GM18498 (cell line): ENCODE measurements around the gene TMEM163.
"Not testable (repeated sequence)": the region's sequence is repeated elsewhere in the genome, so short reads cannot be mapped to it uniquely, and the experiment has no call there.

Experiments
- ATAC-seq: cut with Tn5 transposase; IDR thresholded peaks from one replicate; pipeline ENCODE4 v1.9.1; 2021; ENCODE audit warnings: mild to moderate bottlenecking, moderate library complexity; ENCODE audit not compliant: unreplicated experiment

Gene TMEM163

DNA sequence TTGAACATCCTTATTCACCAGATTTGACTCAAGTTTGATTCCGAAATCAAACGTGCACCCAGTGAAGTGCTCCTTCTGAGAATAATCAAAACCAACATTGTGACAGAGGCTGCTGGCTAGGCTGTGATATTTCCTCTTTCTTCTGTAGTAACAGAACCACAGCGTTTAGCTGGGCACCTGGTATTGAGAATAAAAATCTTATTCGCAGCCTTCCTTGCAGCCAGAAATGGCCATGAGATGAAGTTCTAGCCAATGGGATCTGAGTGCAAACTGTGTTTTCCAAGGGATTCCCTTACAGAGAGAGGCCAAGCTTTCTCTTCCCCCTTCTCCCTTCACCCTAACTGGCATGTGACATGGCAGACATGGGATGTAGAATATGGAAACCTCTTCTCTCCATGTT is 51.7 kb downstream of the TMEM163 start:
- no peak for ATAC-seq

DNA sequence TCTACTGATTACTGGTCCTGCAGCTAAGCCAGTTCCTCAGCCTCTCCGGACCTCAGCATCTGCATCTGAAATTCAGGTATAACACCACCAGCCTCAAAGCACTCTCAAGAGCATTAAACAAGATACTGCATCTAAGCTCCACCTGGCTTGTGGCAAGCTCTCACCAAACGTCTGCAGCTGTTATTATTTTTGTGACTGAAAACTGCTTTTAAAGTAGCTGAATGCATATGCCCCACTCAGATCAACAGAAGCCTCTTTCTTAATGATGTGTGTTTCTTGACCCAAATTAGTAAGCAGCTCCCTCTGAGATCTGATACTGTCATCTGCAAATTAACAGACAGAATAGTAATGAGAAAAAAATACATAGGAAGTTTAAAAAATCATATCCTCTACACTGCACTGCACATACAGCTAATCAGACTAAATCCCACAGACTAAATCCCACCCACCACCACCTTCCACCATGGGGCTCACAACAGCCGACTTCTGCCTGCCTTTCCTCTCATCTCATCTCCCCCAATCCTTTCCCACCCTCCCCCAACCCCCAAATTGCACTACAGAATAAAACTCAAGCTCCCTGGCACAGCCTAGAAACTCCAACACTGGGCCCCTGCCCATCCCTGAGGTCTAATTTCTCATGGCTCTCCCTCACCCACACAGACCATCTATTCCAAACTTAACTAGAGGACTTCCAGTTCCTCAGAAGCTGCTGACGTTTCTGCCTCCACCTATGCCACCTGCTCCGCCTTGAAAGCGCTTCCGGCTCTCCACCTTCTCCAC is 52.9 kb downstream of the TMEM163 start:
- ATAC-seq, result no peak

DNA sequence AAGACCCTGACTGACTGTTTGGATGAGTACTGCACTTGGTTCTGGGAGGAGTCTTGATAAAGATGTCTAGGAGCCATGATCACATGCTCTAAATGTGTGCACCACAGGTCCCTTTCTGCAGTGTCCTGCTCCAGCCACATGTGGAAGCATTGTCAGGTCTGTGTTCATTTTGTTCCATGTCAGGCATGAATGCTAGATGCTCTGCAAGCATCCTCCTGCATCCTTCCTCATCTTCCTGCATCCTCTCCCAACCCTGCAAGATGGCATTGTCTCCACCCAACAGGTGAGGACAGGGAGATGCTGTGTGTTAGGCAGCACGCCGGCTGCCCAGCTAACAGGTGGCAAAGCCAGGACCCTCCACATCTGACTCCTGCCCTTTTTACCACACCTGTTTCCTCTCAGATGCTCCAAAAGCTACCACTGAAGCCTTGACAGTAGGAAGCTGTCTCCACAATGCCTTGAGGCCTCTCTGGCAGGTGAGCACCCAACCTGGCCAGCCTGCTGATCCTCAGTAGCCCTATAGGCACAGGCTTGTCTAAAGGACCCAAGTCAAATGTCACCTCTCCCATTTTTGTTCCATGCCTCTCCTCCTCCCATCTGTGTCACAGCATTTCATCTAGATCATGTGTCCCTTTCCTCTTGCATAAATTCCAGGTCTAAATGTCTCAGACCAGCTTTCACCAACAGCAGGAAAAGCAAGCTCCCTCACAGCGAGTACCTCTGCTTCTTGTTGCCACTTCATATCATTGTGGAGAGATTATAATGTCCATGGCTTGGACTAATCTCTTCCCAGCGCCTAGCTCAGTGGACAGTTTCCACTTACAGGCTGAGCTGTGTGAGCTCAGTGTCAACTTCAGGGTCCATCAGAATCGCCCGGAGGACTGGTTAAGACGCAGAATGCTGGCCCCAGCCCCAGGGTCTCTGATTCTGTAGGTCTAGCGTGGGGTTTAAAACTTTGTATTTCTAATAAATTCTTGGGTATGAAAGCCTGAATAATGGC is 55.0 kb downstream of the TMEM163 start:
- no peak for ATAC-seq

DNA sequence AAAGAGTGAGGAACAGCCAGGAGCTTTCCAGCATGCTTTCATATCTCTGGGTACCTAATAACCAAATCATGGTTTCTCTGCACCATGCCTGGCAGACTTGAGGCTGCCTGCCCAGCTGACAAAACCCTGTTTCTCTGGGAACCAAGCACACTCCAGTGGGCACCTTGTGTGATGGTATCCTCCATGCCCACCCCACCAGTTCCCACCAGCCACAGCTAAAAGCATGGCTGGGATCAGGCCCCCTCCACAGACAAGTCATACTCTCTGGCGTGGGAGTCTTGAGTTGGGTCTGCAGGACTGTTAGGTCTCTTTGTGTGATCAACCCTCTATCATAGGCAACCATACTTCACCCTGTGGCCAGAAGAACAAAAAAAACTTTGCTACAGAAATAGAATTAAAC is 56.0 kb downstream of the TMEM163 start:
- ATAC-seq, result no peak

DNA sequence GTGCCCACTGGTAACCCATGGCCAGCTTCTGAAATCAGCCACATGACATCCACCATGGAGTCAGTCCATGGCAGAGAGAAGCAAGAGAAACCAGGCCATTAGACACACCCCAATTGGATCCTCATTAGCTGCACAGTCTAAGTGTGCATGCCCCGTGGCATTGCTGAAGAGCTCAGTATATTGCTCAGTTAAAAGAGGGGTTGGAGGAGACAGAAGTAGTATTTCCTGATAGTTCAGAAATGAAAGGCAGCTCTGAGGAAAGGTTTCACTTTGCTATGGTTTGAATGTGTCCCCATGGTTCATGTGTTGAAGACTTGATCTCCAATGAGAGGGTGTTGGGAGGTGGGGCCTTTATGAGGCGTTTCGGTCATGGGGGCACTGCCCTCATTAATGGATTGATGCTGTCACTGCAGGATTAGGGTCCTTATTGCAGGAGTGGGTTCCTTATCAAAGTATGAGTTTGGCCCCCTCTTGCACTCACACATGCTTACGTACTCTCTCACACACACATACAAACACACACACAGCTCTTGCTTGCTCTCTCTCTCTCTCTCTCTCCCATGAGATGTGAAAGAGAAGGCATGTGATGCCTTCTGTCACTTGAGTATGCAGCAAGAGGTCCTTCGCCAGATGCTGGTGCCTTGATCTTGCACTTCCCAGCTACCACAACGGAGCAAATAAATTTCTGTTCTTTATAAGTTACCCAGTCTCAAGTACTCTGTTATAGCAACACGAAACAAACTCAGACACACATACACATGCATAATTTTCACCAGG is 58.0 kb downstream of the TMEM163 start:
- ATAC-seq, result no peak

DNA sequence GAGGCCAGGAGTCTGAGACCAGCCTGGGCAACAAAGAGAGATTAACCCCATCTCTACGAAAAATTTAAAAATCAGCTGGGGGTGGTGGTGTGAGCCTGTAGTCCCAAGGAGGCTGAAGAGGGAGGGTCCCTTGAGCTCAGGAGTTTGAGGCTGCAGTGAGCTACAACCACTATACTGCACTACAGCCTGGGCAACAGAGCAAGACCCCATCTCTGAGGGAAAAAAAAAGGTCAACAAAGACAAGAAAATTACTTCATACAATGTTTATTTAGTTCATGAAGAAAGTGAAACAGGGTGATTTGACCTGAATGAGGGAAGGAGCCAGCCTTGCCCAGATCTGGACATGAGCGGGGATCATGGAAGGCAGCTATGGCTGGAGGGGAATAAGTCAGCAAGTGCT is 59.1 kb downstream of the TMEM163 start:
- no peak for ATAC-seq

DNA sequence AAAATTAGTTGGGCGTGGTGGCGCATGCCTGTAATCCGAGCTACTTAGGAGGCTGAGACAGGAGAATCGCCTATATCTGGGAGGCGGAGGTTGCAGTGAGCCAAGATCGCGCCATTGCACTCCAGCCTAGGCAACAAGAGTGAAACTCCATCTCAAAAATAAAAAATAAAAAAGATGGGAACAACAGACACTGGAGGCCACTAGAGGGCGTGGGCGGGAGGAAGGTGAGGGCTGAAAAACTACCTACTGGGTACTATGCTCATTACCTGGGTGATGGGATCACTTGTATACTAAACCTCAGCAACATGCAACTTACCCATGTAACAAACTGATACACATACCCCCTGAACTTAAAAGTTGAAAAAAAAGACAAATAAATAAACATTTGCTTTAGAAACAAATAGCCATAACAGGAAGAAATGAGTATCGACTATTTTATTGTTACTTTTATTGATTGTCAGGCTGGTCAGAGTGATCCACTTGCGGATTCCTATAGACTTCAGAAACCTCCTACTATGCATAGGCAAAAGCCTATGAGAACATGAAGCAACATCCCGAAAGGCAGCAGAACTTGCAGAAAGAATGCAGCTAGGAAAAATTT is 61.0 kb downstream of the TMEM163 start:
- no peak for ATAC-seq

DNA sequence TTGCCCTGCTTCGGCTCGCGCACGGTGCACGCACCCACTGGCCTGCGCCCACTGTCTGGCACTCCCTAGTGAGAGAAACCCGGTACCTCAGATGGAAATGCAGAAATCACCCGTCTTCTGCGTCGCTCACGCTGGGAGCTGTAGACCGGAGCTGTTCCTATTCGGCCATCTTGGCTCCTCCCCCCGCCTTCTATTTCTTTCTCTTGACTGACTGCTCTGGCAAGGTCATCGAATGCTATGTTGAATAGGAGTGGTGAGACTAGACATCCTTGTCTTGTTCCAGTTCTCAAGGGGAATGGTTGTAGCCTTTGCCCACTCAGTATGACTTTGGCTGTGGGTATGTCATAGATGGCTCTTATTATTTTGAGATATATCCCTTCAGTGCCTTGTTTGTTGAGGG is 62.4 kb downstream of the TMEM163 start:
- not testable (repeated sequence) for ATAC-seq

DNA sequence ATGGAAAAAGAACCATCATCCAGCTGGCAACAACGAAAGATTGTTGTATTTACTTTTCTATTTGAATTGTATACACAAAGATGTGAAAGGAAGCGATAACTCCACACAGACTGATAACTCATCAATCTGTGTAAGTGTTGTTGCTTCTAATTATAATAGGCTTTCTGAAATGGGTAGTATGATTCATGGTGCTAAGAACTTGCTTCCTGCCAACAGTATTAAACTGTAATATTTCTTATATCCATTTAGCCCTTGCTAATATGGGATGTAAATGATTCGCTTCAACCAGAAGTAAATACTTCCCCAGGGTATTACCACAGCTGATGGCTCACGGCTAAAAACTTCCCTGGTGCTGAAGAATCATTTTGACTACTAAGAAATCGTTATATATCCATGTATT is 70.2 kb downstream of the TMEM163 start:
- no peak for ATAC-seq

DNA sequence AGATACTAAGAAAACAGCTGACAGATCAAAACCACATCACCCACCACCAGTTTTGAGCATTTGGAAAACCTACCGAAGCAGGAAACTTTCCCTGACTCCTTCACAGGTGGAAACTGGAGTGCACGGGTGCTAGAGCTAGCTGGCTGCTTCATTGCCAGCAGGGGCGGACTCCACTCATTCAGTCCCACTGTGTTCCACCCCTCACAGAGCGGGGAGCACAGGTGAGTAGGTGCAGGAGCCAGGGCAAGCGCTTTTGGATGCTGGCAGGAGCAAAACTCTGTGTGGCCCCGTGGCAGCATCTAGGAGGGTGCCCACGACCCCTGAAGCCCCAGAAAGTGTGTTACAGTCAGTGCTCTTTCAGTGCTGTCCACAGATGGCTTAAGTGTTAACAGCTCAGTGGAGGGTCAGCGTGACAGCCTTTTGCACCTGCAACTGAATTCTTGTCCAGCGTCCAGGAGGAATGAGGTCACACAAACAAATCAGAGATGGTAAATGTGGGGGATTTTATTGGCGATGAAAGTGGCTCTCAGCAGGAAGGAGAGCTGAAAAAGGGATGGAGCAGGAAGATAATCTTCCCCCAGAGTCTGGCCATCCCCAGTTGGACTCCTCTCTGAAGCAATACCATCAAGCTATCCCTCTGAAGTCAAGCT is 71.1 kb downstream of the TMEM163 start:
- ATAC-seq, result no peak

DNA sequence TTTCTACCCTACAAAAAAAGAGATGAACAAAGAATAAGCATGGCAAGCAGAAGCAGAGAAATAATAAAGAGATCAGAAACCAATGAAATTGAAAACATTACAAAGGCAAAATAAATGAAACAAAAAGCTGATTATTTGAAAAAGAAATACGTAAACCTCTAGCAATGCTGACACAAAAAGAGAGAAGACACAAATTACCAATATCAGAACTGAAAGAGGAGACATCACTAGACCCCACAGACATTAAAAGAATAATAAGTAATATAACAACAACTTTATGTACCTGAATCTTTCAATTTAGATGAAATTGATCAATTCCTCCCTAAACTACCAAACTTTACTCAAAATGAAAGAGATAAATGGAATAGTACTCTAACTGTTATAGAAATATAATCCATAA is 75.9 kb downstream of the TMEM163 start:
- no peak for ATAC-seq

DNA sequence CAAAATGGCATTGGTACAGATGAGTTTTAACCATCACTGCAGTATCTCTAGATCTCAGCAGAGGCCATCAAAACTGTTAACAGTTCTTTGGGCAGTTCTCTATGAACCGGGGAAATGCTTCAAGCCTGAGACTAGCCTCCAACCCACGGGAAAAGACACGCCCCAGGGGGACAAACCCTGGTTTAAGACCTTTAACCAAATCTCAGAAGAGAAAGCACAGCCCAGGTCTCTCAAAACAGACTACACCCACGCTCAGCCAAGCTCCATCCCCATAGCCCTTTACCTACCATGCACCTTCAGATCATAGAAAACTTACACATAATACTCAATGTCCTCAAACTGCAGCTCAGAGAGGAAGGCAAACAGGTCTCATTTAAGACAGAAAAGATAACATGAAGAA is 78.3 kb downstream of the TMEM163 start:
- ATAC-seq, result no peak

DNA sequence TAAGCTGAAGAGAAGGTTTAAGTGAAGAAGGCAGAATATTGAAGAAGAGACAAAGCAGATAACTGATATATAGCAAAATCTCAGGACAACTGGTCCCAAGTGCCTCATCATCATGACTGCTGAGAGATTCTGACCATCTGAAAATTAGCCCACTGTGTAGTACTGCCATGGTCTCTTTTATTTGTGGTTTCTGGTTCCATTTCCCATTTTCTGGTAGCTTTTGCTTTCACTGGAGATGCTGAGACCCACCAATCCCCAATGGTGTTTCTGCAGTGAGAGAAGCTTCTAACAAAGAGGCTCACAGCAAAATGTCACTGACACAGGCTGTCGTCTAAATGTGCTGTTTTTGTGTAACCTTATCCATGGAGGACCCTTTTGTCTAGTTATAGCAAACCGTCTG is 79.5 kb downstream of the TMEM163 start:
- no peak for ATAC-seq

DNA sequence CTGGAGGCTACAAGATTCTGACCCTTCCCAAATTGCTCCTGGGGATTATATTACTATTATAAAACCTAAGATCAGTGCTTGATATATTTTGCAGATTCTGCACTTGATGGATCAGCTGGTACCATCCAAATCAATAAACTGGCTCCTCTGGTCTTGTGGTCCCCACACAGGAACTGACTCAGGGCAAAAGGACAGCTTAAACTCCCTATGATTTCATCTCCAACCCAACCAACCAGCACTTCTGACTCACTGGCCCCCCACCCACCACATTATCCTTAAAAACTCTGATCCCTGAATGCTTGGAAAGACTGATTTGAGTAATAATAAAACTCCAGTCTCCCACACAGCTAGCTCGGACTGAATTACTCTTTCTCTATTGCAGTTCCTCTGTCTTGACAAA is 82.1 kb downstream of the TMEM163 start:
- no peak for ATAC-seq

DNA sequence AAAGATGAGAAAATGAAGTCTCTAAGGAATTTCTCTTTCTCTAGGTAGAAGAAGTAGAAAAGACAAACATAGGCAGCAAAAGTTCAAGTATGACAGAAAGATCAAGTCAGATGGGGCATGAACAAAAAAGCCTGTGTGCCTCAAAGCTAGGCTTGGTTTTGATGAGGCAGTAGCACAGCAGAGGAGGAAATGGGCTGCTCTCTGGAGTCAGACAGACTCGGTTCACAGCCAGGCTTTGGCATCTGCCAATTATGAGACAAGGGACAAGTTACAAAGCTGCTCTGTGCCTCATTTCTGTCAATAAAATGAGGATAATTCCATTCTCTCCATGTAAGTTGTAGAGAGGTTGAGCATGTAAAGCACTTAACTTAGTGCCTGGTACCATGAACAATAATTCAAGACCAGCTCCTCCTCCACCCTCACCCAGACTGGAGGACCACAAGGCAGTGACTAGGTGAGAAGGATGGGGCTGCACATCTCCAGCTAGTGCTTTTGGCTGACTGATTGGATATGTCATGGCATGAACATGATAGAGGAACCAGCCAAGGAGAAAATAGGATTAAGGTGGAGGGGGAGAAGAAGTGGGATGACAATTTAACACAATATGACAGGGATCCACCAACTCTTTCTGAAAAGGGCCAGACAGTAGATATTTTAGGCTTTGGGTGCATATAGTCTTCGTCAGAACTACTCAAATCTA is 84.6 kb downstream of the TMEM163 start:
- ATAC-seq, result no peak

DNA sequence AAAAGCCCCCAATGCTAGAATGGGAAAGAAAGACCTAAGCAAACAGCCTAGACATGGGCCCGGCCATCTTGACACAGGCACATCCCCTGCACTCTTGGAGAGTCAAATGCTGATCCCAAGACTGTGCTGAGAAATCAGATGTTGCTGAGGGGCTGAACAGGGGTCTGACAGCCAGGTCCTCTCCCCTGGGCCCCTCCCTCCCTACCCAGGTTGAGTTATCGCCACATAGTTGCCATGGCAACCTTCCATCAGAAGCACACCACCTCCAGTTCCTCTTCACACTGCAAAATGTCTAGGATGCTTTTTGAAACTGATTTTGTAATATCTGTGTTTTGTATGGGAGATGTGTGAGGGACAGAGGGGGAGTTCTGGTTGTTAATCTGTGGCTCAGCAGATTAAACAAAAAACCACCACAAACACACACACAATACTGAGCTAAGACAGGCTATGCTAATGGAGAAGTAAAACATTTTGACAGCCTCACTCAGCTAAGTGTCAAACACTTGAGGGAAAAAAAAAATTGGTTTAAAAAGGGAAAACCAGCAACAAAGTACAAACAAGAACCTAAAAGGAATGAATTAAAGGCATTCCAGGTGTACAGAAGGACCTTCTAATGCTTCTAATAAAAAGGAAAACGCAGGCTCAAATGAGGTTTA is 88.2 kb downstream of the TMEM163 start:
- no peak for ATAC-seq

DNA sequence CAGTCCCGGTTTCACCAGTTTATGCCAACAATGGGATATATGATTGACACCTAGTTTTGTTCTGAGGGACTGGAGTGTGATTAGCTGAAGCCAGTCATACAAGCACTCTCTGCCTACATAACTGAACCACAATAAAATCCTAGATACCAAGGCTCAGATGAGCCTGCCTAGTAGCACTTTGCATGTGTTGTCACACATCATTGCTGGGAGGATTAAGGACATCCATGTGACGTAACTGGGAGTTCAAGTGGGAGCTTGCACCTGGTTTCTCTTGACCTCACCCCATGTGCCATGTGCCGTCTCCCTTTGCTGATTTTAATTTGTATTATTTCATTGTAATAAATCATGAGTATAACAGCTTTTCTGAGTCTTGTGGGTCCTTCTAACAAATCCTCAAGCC is 90.3 kb downstream of the TMEM163 start:
- ATAC-seq, result no peak

DNA sequence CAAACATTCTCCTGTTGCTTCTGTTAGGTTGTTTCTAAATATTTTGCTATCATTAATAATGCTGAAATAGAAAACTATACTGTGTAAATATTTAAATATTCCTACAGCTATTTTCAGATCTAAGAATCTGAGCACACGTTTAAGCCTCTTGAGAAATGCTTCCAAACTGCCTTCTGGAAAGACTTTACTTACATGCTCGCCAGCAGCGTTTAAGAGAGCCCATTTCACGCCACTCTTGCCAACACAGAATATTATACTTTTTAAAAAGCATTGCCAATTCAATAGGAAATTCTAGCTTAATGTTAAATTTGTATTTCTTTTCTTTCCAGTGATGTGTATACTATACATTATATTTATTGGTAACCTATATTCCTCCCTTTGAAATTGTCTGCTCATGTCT is 92.0 kb downstream of the TMEM163 start:
- ATAC-seq, result no peak

DNA sequence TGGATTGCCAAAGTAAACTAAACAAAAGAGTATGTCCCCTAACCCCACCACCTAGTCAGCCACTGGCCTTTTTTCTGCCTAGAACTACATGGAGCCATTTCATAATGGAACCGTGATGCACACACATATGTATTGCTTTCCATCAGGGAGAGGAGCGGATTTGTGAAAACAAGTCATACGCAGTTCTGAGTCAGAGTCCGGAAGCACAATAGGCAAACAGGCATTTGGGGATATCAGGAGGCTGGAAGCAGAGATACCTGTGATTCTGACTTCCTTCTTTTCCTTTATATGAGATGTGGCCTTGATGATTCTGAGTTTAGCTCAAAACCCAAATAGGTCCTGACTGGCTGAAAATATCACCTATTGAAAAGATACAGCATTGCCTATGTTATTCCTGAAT is 93.5 kb downstream of the TMEM163 start:
- ATAC-seq, result no peak
